Large intestine (tissue), 3 donors: Measurements from ENCODE around the gene TBC1D16. TPM values are rescaled to one million over a fixed set of nuclear protein-coding genes. Genes with fewer than 3 reads are reported as not detected.
"Not testable (repeated sequence)": the region's sequence is repeated elsewhere in the genome, so short reads cannot be mapped to it uniquely, and the experiment has no call there.

Experiments used
- DNase-seq, 2 donors: peaks; one replicate each; pipeline versions ENCODE4 v3.0.0 to v3.0.0-alpha.2; 2013
- H3K27ac ChIP-seq: one replicate; pipeline ENCODE4 v1.5.1; 2013; ENCODE audit warnings: low read length
- H3K27me3 ChIP-seq: 2 replicates; pipeline ENCODE4 v1.6.1; 2013; ENCODE audit warnings: low read length; ENCODE audit not compliant: control insufficient read depth, insufficient read depth
- H3K36me3 ChIP-seq: 2 replicates; pipeline ENCODE4 v1.6.1; 2013; ENCODE audit warnings: low read length; ENCODE audit not compliant: control insufficient read depth, insufficient read depth
- H3K4me1 ChIP-seq: one replicate; pipeline ENCODE4 v1.6.1; 2013; ENCODE audit warnings: low read length; ENCODE audit not compliant: control insufficient read depth, insufficient read depth
- H3K4me3 ChIP-seq: one replicate; pipeline ENCODE4 v1.5.1; 2013; ENCODE audit warnings: low read length
- H3K9me3 ChIP-seq: one replicate; pipeline ENCODE4 v1.6.1; 2013; ENCODE audit warnings: mild to moderate bottlenecking, low read depth, low read length, moderate library complexity; ENCODE audit not compliant: control insufficient read depth
- WGBS: methylation state at CpG from one replicate; pipeline ENCODE4 v1.1.5; 2013; ENCODE audit warnings: low lambda C conversion rate; ENCODE audit not compliant: insufficient coverage; 5-methylcytosine and 5-hydroxymethylcytosine counted together
- polyA plus RNA-seq: library from polyadenylated mRNA; unstranded; fragments of 120-200 nt; gene quantifications from one replicate; pipeline ENCODE4 v1.2.1, GENCODE V29; 2013

TBC1D16 gene
- polyA plus RNA-seq, 1 donor = 29.9 TPM

- no CpG with 5 or more reads among the region's 9 CpGs for WGBS
- Histone ChIP-seq H3K4me1 (peaks cover 5% of the 10 kb centered on the region), H3K27me3 (no peaks in the 10 kb centered on the region), H3K27ac (no peak overlapping the region), H3K4me3 (no peak overlapping the region), H3K36me3 (peaks cover 24% of the 10 kb centered on the region), H3K9me3 (no peaks in the 10 kb centered on the region)
- no peak for DNase-seq
Observed at GRCh38 chr17:79971651-79972050, 64.0 kb downstream of the TBC1D16 start.

- Histone ChIP-seq H3K4me1 (peaks cover 5% of the 10 kb centered on the region), H3K9me3 (no peaks in the 10 kb centered on the region), H3K4me3 (no peak overlapping the region), H3K27ac (no peak overlapping the region), H3K27me3 (no peaks in the 10 kb centered on the region), H3K36me3 (peaks cover 15% of the 10 kb centered on the region)
- no CpG with 5 or more reads among the region's 10 CpGs for WGBS
- DNase-seq = peak; percentile 62 to 76
Observed at GRCh38 chr17:79970576-79971068, 65.0 kb downstream of the TBC1D16 start.

GRCh38 chr17:79969906-79970305 is 65.8 kb downstream of the TBC1D16 start:
- H3K4me1 ChIP-seq = peaks cover 5% of the 10 kb centered on the region
- WGBS = no CpG with 5 or more reads among the region's 7 CpGs
- H3K27ac ChIP-seq = no peak overlapping the region
- H3K4me3 ChIP-seq = no peak overlapping the region
- H3K36me3 ChIP-seq = peaks cover 14% of the 10 kb centered on the region
- no peaks in the 10 kb centered on the region for H3K9me3 ChIP-seq
- no peaks in the 10 kb centered on the region for H3K27me3 ChIP-seq
- DNase-seq = no peak

GRCh38 chr17:79968116-79968515 is 67.6 kb downstream of the TBC1D16 start:
- no peak for DNase-seq
- Histone ChIP-seq H3K4me3 (no peak overlapping the region), H3K27me3 (no peaks in the 10 kb centered on the region), H3K36me3 (peaks cover 13% of the 10 kb centered on the region), H3K27ac (no peak overlapping the region), H3K9me3 (no peaks in the 10 kb centered on the region), H3K4me1 (peaks cover 5% of the 10 kb centered on the region)
- WGBS = no CpG with 5 or more reads among the region's 5 CpGs

GRCh38 chr17:79966681-79967080 is 69.0 kb downstream of the TBC1D16 start:
- H3K27me3 ChIP-seq = no peaks in the 10 kb centered on the region
- H3K4me1 ChIP-seq = peaks cover 5% of the 10 kb centered on the region
- DNase-seq = no peak
- 100% methylated on average over 1 of the region's 3 CpGs for WGBS
- no peaks in the 10 kb centered on the region for H3K9me3 ChIP-seq
- H3K4me3 ChIP-seq = no peak overlapping the region
- peaks cover 3% of the 10 kb centered on the region for H3K36me3 ChIP-seq
- H3K27ac ChIP-seq = no peak overlapping the region

GRCh38 chr17:79965806-79966205 is 69.9 kb downstream of the TBC1D16 start:
- no peaks in the 10 kb centered on the region for H3K36me3 ChIP-seq
- H3K27me3 ChIP-seq = no peaks in the 10 kb centered on the region
- DNase-seq = no peak
- H3K4me1 ChIP-seq = peaks cover 5% of the 10 kb centered on the region
- no peak overlapping the region for H3K27ac ChIP-seq
- H3K4me3 ChIP-seq = no peak overlapping the region
- H3K9me3 ChIP-seq = no peaks in the 10 kb centered on the region
- WGBS = no CpG with 5 or more reads among the region's 6 CpGs

- H3K27ac ChIP-seq, H3K4me3 ChIP-seq, H3K4me1 ChIP-seq, DNase-seq, H3K27me3 ChIP-seq, H3K9me3 ChIP-seq, H3K36me3 ChIP-seq: not testable (repeated sequence)
- WGBS = no CpG with 5 or more reads among the region's 6 CpGs
Observed at GRCh38 chr17:79962467-79962866, 73.2 kb downstream of the TBC1D16 start.

- H3K9me3 ChIP-seq, H3K27me3 ChIP-seq, DNase-seq, H3K4me3 ChIP-seq, H3K27ac ChIP-seq, H3K4me1 ChIP-seq, H3K36me3 ChIP-seq: not testable (repeated sequence)
- WGBS = no CpG with 5 or more reads among the region's 9 CpGs
Observed at GRCh38 chr17:79961567-79961966, 74.1 kb downstream of the TBC1D16 start.

- WGBS = 83% methylated on average over 4 of the region's 9 CpGs
- DNase-seq = no peak
- Histone ChIP-seq H3K4me3 (no peak overlapping the region), H3K4me1 (no peaks in the 10 kb centered on the region), H3K9me3 (no peaks in the 10 kb centered on the region), H3K27me3 (no peaks in the 10 kb centered on the region), H3K27ac (no peak overlapping the region), H3K36me3 (no peaks in the 10 kb centered on the region)
Observed at GRCh38 chr17:79960788-79961522, 74.7 kb downstream of the TBC1D16 start.

- Histone ChIP-seq H3K36me3 (peaks cover 6% of the 10 kb centered on the region), H3K9me3 (no peaks in the 10 kb centered on the region), H3K4me3 (no peak overlapping the region), H3K27ac (no peak overlapping the region), H3K4me1 (peaks cover 4% of the 10 kb centered on the region), H3K27me3 (no peaks in the 10 kb centered on the region)
- WGBS = 100% methylated on average over 2 of the region's 4 CpGs
- no peak for DNase-seq
Observed at GRCh38 chr17:79959042-79959441, 76.6 kb downstream of the TBC1D16 start.

- Histone ChIP-seq H3K4me1 (peaks cover 21% of the 10 kb centered on the region), H3K4me3 (no peak overlapping the region), H3K27ac (no peak overlapping the region), H3K9me3 (peaks cover 2% of the 10 kb centered on the region), H3K27me3 (no peaks in the 10 kb centered on the region), H3K36me3 (peaks cover 6% of the 10 kb centered on the region)
- DNase-seq = no peak
- WGBS = no CpG with 5 or more reads among the region's 6 CpGs
Observed at GRCh38 chr17:79956853-79957252, 78.8 kb downstream of the TBC1D16 start.
